Liver (tissue), 9 donors: ENCODE data around the gene BNC2. TPM values are rescaled to one million over a fixed set of nuclear protein-coding genes. Genes with fewer than 3 reads are reported as not detected.

ENCODE experiments used
- DNase-seq: peaks from one replicate; pipeline ENCODE4 v3.0.0-alpha.2; 2017; ENCODE audit warnings: low spot score
- H3K27ac ChIP-seq, 2 donors: one replicate each; pipeline ENCODE4 v1.7.0; 2013; ENCODE audit warnings: inconsistent platforms in 2 of 2, low read length in 2 of 2, control low read depth in 1 of 2, low read depth in 1 of 2, mild to moderate bottlenecking in 1 of 2
- H3K27me3 ChIP-seq, 4 donors: one replicate each; pipeline versions ENCODE4 v1.6.1 to v1.7.0; 2013; ENCODE audit warnings: low read length in 3 of 4, inconsistent platforms in 1 of 4, mild to moderate bottlenecking in 1 of 4, moderate library complexity in 1 of 4; ENCODE audit not compliant: control insufficient read depth in 4 of 4, insufficient read depth in 4 of 4
- H3K36me3 ChIP-seq, 4 donors: one replicate each; pipeline versions ENCODE4 v1.6.1 to v1.7.0; 2013; ENCODE audit warnings: low read length in 3 of 4, mild to moderate bottlenecking in 3 of 4, low read depth in 1 of 4, moderate library complexity in 1 of 4; ENCODE audit not compliant: control insufficient read depth in 4 of 4, insufficient read depth in 3 of 4
- H3K4me1 ChIP-seq, 4 donors: one replicate each; pipeline versions ENCODE4 v1.6.1 to v1.7.0; 2013; ENCODE audit warnings: low read length in 3 of 4, mild to moderate bottlenecking in 3 of 4, moderate library complexity in 1 of 4; ENCODE audit not compliant: control insufficient read depth in 4 of 4, insufficient read depth in 4 of 4
- H3K4me3 ChIP-seq, 3 donors: one replicate each; pipeline versions ENCODE4 v1.6.1 to v1.7.0; 2013; ENCODE audit warnings: low read length in 3 of 3, control low read depth in 1 of 3, low read depth in 1 of 3, mild to moderate bottlenecking in 1 of 3
- H3K9ac ChIP-seq, 2 donors: one replicate each; pipeline ENCODE4 v1.7.0; 2013; ENCODE audit warnings: low read length in 2 of 2, mild to moderate bottlenecking in 2 of 2, moderate library complexity in 2 of 2, control low read depth in 1 of 2, low read depth in 1 of 2
- H3K9me3 ChIP-seq, 4 donors: one replicate each; pipeline versions ENCODE4 v1.6.1 to v1.7.0; 2013; ENCODE audit warnings: low read length in 3 of 4; ENCODE audit not compliant: control insufficient read depth in 4 of 4
- ATF3 ChIP-seq: IDR thresholded peaks from 2 replicates; pipeline ENCODE4 v1.6.1; 2016; ENCODE audit warnings: antibody characterized with exemption
- CTCF ChIP-seq: fragments of 150-350 bp; IDR thresholded peaks from 2 replicates; pipeline ENCODE4 v1.5.1; 2017; ENCODE audit warnings: improper control_type of control experiment, low read depth, low read length; ENCODE audit not compliant: missing input control
- EGR1 ChIP-seq, 2 donors: IDR thresholded peaks; 2 replicates each; pipeline ENCODE4 v1.6.1; 2016 to 2018; ENCODE audit warnings: antibody characterized with exemption in 2 of 2, low read depth in 2 of 2
- FOXA2 ChIP-seq: IDR thresholded peaks from 2 replicates; pipeline ENCODE4 v1.6.1; 2016; ENCODE audit warnings: antibody characterized with exemption
- GABPA ChIP-seq, 2 donors: IDR thresholded peaks in 1 of 2; conservative IDR thresholded peaks in 1 of 2; 2 replicates each; pipeline ENCODE4 v1.6.1; 2016; ENCODE audit warnings: antibody characterized with exemption in 2 of 2, mild to moderate bottlenecking in 1 of 2, moderate library complexity in 1 of 2
- HNF4A ChIP-seq, 2 donors: conservative IDR thresholded peaks; 2 replicates each; pipeline ENCODE4 v1.6.1; 2016; ENCODE audit warnings: antibody characterized with exemption in 2 of 2, mild to moderate bottlenecking in 2 of 2
- HNF4G ChIP-seq: IDR thresholded peaks from 2 replicates; pipeline ENCODE4 v1.6.1; 2016; ENCODE audit warnings: antibody characterized with exemption
- JUND ChIP-seq, 2 donors: IDR thresholded peaks; 2 replicates each; pipeline ENCODE4 v1.6.1; 2016; ENCODE audit warnings: antibody characterized with exemption in 2 of 2
- MAX ChIP-seq: IDR thresholded peaks from 2 replicates; pipeline ENCODE4 v1.6.1; 2016; ENCODE audit warnings: antibody characterized with exemption
- NR2F2 ChIP-seq: IDR thresholded peaks from 2 replicates; pipeline ENCODE4 v1.6.1; 2016; ENCODE audit warnings: antibody characterized with exemption
- RAD21 ChIP-seq, 2 donors: IDR thresholded peaks; 2 replicates each; pipeline ENCODE4 v1.6.1; 2016; ENCODE audit warnings: antibody characterized with exemption in 2 of 2, mild to moderate bottlenecking in 2 of 2
- RXRA ChIP-seq, 2 donors: IDR thresholded peaks; 2 replicates each; pipeline ENCODE4 v1.6.1; 2017 to 2018; ENCODE audit warnings: antibody characterized with exemption in 2 of 2, mild to moderate bottlenecking in 1 of 2
- SP1 ChIP-seq: IDR thresholded peaks from 2 replicates; pipeline ENCODE4 v1.6.1; 2018; ENCODE audit warnings: antibody characterized with exemption, mild to moderate bottlenecking
- TAF1 ChIP-seq: conservative IDR thresholded peaks from 2 replicates; pipeline ENCODE4 v1.6.1; 2016; ENCODE audit warnings: antibody characterized with exemption, mild to moderate bottlenecking
- YY1 ChIP-seq: IDR thresholded peaks from 2 replicates; pipeline ENCODE4 v1.6.1; 2016; ENCODE audit warnings: antibody characterized with exemption, mild to moderate bottlenecking
- WGBS: extraction: QIAGEN DNeasy Blood & Tissue Kit; methylation state at CpG from one replicate; pipeline ENCODE4 v1.1.7; 2013; 5-methylcytosine and 5-hydroxymethylcytosine counted together
- polyA plus RNA-seq, 2 donors: library from polyadenylated mRNA; stranded (reverse) in 1 of 2; unstranded in 1 of 2; fragments of 200-250 nt in 1 of 2; fragments of >200 nt in 1 of 2; fragmentation: Nextera tagmentation in 1 of 2; extraction: Ambion mirVana in 1 of 2; gene quantifications; one replicate each; pipeline versions ENCODE4 v1.2.1 to v1.2.3, GENCODE V29; 2013 to 2015
- total RNA-seq, 2 donors: library from RNA; depleted of rRNA; stranded (reverse); fragments of >200 nt; gene quantifications; one replicate each; pipeline ENCODE4 v1.2.3, GENCODE V29; 2014
- TF ChIP-seq, protein P1 (sequence below): IDR thresholded peaks from 2 replicates; pipeline ENCODE4 v1.6.1; 2016; ENCODE audit warnings: antibody characterized with exemption, mild to moderate bottlenecking
- donor health status: healthy.
- donor health status: healthy.
- donor health status: healthy.
- donor health status: healthy.
- donor health status: healthy.

BNC2 gene
- total and polyA plus RNA-seq, 4 donors, result 0.07 to 0.67 (median 0.08) TPM

- no peak for DNase-seq
- H3K4me1 ChIP-seq, result no peaks in the 10 kb centered on the region
- no peak for TF ChIP-seq NR2F2
- TF ChIP-seq ATF3, result no peak
- TF ChIP-seq TAF1, result no peak
- TF ChIP-seq HNF4G, result no peak
- TF ChIP-seq YY1, result no peak
- H3K9me3 ChIP-seq, result no peaks in the 10 kb centered on the region
- no peak overlapping the region for H3K4me3 ChIP-seq
- no peak overlapping the region for H3K9ac ChIP-seq
- no peaks in the 10 kb centered on the region for H3K27me3 ChIP-seq
- no peaks in the 10 kb centered on the region for H3K36me3 ChIP-seq
- H3K27ac ChIP-seq, result no peak overlapping the region
These were observed 414.6 kb downstream of the BNC2 start for GRCh38 chr9:16455842-16456241.

- TF ChIP-seq NR2F2 (no peak), HNF4G (no peak), JUND (IDR thresholded peaks at IDR 0.05) (no peak), TAF1 (no peak), YY1 (no peak), ATF3 (no peak), EGR1 (IDR thresholded peaks at IDR 0.05; ENCODE audit: low read depth in 2 of 2) (no peak), MAX (no peak), SP1 (no peak), FOXA2 (no peak), CTCF (no peak)
- H3K9me3 ChIP-seq, result no peaks in the 10 kb centered on the region
- H3K27ac ChIP-seq, result no peak overlapping the region
- no peak overlapping the region for H3K4me3 ChIP-seq
- no peaks in the 10 kb centered on the region for H3K27me3 ChIP-seq
- WGBS, result 76% methylated on average over 3 of the region's 3 CpGs
- H3K4me1 ChIP-seq, result no peaks in the 10 kb centered on the region
- no peaks in the 10 kb centered on the region for H3K36me3 ChIP-seq
- no peak overlapping the region for H3K9ac ChIP-seq
- no peak for DNase-seq
These were observed 417.1 kb downstream of the BNC2 start for GRCh38 chr9:16453390-16453789.

DNA sequence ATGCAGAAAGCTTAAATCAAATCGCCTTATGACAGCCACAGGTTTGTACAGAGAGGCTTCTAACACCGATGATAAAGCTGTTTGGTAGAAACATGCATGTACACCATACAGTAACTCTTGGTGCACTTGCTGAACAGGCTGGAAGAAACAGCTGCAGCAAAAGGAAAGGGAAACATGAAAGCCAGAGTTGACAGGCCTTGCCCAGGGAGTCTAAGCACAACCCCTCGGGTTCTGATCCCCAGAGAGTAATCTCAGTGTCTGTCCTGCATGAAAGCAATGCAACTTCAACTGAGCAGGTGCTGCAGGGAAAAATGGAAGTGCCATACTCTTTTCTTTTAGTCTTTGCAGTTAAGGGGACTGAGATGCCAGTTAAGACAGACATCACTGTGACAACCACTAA is 419.9 kb downstream of the BNC2 start:
- WGBS, result 79% methylated on average over 3 of the region's 3 CpGs
- no peak for DNase-seq
- no peaks in the 10 kb centered on the region for H3K9me3 ChIP-seq
- no peak overlapping the region for H3K27ac ChIP-seq
- no peak overlapping the region for H3K9ac ChIP-seq
- H3K4me3 ChIP-seq, result no peak overlapping the region
- H3K27me3 ChIP-seq, result no peaks in the 10 kb centered on the region
- no peaks in the 10 kb centered on the region for H3K36me3 ChIP-seq
- H3K4me1 ChIP-seq, result no peaks in the 10 kb centered on the region
- TF ChIP-seq NR2F2, result no peak
- no peak for TF ChIP-seq HNF4G
- no peak for TF ChIP-seq GABPA (IDR thresholded peaks at IDR 0.05 in 1 of 2, conservative IDR thresholded peaks at IDR 0.05 in 1 of 2)
- no peak for TF ChIP-seq RAD21 (IDR thresholded peaks at IDR 0.05)
- TF ChIP-seq YY1, result no peak
- no peak for TF ChIP-seq CTCF
- TF ChIP-seq, protein P1, sequence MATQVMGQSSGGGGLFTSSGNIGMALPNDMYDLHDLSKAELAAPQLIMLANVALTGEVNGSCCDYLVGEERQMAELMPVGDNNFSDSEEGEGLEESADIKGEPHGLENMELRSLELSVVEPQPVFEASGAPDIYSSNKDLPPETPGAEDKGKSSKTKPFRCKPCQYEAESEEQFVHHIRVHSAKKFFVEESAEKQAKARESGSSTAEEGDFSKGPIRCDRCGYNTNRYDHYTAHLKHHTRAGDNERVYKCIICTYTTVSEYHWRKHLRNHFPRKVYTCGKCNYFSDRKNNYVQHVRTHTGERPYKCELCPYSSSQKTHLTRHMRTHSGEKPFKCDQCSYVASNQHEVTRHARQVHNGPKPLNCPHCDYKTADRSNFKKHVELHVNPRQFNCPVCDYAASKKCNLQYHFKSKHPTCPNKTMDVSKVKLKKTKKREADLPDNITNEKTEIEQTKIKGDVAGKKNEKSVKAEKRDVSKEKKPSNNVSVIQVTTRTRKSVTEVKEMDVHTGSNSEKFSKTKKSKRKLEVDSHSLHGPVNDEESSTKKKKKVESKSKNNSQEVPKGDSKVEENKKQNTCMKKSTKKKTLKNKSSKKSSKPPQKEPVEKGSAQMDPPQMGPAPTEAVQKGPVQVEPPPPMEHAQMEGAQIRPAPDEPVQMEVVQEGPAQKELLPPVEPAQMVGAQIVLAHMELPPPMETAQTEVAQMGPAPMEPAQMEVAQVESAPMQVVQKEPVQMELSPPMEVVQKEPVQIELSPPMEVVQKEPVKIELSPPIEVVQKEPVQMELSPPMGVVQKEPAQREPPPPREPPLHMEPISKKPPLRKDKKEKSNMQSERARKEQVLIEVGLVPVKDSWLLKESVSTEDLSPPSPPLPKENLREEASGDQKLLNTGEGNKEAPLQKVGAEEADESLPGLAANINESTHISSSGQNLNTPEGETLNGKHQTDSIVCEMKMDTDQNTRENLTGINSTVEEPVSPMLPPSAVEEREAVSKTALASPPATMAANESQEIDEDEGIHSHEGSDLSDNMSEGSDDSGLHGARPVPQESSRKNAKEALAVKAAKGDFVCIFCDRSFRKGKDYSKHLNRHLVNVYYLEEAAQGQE, result no peak
- TF ChIP-seq JUND (IDR thresholded peaks at IDR 0.05), result no peak
- no peak for TF ChIP-seq ATF3
- no peak for TF ChIP-seq FOXA2
- TF ChIP-seq EGR1 (IDR thresholded peaks at IDR 0.05; ENCODE audit: low read depth in 2 of 2), result no peak
- no peak for TF ChIP-seq HNF4A (conservative IDR thresholded peaks at IDR 0.05)
- no peak for TF ChIP-seq MAX
- TF ChIP-seq RXRA (IDR thresholded peaks at IDR 0.05), result no peak
